Inferior parietal cortex (tissue), 1 donor: ENCODE data around the gene UAP1L1.
A peak's percentile ranks its signal among the peaks of the same experiment; 100 is the strongest.

ENCODE experiments used
- DNase-seq: peaks from one replicate; pipeline ENCODE4 v3.0.0-alpha.2; 2016; ENCODE audit errors: extremely low spot score

Gene UAP1L1

GRCh38 chr9:137076636-137077009, 694 bp upstream of the UAP1L1 start:
- no peak for DNase-seq

DNA sequence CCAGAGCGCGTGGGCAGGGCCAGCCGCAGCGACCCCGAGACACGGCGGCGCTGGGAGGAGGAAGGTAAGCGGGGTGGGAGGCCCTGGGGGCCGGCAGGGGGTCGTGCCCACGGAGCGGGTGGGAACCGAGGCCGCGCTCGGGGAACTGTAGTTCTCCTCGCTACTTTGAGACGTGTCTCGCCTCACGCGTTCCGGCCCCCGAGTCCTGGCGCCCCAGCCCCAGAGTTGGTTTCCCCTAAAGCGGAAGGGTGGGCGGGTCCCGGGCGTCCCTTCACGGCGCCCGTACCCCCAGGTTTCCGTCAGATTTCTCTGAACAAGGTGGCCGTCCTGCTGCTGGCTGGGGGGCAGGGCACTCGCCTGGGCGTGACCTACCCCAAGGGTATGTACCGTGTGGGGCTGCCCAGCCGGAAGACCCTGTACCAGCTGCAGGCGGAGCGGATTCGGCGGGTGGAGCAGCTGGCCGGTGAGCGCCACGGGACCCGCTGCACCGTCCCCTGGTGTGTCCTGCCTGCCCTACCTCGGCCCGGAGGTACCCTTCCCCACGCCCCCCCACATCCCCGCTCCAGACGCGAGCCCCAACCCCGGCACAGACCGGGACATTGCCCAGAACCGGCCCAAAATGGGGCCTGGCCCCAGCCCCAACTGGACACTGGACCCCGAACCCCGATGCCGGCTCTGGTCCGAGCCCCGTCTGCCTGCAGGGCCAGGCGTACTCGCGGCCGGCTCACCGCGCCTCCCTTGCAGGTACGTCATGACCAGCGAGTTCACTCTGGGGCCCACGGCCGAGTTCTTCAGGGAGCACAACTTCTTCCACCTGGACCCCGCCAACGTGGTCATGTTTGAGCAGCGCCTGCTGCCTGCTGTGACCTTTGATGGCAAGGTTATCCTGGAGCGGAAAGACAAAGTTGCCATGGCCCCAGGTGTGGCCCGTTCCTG, 709 bp downstream of the UAP1L1 start:
- no peak for DNase-seq

DNA sequence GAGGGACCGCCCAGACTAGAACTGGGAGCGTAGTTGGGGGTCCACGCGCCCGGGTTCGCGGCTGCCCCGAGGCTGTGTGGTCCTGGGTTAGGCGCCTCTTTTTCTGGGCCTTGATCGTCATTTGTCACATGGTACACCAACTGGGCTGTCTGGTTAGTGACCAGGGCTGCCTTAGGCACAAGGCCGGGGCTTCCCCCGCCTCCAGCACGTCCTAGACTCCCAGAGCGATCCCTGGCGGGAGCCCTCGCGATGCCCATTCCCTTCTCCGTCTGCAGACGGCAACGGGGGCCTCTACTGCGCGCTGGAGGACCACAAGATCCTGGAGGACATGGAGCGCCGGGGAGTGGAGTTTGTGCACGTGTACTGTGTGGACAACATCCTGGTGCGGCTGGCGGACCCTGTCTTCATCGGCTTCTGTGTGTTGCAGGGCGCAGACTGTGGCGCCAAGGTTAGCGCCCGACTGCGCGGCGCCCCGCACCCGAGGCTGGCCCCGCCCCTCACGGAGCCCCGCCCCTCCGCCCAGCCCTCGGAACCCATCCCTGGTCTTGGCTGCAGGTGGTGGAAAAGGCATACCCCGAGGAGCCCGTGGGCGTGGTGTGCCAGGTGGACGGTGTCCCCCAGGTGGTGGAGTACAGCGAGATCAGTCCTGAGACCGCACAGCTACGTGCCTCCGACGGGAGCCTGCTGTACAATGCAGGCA, 1.5 kb downstream of the UAP1L1 start:
- DNase-seq: no peak

DNA sequence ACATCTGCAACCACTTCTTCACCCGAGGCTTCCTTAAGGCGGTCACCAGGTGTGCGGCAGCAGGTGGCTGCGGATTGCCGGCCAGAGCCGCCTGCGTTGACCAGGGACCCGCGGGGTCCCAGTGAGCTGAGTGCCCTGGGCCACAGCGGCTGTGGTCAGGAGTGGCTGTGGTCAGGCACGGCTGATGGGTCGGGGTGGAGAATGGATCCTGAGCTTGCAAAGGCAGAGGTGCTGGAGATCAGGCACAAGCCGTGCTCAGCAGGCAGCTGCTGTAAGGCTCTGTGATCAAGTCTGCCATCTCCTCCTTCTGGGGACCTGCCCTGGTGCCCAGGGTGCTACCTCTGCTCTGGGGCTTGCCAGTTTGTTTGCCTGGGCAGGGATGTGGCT, 2.1 kb downstream of the UAP1L1 start:
- DNase-seq: no peak

DNA sequence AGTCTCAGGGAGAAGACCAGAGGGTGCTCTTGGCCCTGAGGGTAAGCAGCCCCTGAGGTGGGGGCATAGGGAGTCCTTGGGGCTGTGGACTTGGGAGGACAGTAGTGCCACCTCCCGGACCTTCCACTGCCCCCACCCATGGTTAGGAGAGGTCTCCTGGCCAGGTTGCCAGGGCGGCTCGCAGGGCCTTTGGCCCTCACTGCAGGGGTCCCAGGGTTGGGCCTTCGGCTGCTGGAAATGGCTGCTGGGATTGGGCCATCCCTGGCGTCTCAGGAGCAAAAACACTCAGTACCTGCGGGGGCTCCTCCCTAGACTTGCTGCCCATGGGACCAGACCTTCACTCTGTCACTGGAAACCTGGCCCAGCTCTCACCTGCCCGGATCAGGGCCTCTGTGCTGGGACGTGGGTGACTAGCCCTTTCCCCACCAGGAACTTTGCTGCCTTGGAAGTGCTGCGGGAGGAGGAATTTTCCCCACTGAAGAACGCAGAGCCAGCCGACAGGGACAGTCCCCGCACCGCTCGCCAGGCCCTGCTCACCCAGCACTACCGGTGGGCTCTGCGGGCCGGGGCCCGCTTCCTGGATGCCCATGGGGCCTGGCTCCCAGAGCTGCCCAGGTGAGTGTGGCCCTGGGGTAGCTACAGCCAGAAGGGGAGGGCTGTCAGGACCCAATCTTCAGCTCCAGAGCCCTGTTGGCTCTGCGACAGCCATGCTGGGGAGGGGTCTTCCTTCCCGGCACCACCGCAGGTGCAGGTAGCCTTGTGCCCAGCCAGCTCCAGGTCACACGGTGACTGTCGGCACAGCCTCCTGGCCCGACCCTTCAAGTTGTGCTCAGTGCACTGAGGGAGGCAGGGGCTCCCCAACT, 3.2 kb downstream of the UAP1L1 start:
- DNase-seq: no peak

DNA sequence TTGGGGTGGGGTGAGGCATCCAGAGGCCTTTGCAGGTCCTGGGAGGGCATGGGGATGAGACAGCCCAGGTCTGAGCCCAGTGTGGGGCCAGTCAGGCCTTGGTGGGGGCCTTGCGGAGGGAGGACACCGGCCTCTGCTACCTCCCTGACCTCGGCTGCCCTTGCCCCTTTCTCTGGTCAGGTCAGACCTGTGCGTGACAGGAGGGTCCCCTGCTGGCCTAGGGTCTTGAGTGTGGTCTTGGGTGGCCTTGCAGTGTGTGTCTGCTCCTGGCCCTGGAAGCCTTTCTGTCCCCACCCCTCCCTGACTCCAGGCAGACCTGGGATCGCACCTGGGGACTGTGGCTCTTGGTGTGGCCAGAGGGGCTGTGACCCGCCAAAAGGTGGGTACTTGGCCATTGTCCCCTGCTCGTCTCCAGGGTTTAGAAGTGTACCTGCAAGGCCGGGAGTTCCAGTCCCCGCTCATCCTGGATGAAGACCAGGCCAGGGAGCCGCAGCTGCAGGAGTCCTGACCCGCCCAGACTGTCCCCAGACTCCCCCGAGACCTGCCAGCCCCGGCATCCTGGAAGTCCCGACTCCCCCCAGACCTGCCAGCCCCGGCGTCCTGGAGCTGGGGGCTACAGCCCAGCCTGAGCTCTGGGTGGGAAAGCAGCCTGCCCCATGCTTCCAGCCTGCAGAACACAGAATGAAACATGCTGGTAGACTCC, 5.1 kb downstream of the UAP1L1 start:
- no peak for DNase-seq

DNA sequence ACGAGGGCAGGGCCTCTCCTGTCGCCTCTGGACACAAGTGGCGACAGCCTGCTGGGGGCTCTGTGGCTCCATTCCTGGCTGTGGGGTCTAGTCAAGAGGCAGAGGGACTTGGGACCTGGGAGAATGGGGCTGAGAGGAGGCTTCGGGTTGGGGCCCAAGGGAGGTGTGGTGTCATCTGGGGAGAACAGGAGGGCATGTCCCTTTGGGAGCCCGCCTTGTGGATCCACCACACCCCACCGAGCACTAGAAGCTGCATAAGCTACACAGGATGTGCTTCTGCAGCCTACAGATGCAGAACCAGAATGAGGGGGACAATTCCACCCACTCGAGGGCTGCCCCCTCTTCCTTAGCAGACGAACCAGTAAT, 5.6 kb downstream of the UAP1L1 start:
- DNase-seq: no peak

GRCh38 chr9:137083394-137084004, 6.2 kb downstream of the UAP1L1 start:
- no peak for DNase-seq

GRCh38 chr9:137084526-137084925, 7.2 kb downstream of the UAP1L1 start:
- DNase-seq: no peak

GRCh38 chr9:137085920-137086530, 8.7 kb downstream of the UAP1L1 start:
- no peak for DNase-seq

DNA sequence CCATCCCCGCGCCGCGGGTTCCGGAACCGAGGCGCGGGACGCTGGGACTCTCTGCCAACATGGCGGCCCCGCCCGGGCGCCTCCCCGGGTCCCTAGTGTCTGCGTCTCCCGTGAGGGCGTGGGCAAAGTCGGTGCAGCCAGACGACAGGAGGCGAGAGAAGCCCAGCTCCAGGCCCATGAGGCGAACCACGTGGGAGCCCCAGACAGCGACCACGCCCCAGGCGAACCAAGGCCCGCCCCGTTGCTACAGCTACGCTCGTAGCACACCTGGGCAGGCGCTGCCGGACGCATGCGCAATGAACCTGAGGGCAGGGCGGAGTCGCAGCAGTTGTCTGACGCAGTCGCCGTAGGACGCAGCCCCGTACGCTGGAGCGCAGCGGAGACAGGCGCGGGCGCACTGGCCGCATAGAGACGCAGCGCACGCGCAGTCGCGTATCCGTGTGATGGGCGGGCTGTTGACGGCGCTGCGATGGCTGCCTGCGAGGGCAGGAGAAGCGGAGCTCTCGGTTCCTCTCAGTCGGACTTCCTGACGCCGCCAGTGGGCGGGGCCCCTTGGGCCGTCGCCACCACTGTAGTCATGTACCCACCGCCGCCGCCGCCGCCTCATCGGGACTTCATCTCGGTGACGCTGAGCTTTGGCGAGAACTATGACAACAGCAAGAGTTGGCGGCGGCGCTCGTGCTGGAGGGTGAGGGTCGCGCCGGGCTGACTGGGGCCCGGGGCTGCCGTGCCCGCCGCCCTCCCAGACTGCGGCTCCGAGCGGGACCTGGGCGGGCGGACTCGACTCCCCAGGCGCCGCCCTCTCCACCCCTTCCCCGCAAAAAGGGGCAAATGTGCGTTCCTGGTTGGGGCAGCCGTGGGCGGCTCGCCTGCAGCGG, 9.5 kb downstream of the UAP1L1 start, which contains the start of gene MAN1B1:
MAN1B1 (plus strand) TSS at position 455 of the 878 bp plus-strand sequence; CDS start at position 470, 15 bp downstream.
- DNase-seq: peak; percentile 97

DNA sequence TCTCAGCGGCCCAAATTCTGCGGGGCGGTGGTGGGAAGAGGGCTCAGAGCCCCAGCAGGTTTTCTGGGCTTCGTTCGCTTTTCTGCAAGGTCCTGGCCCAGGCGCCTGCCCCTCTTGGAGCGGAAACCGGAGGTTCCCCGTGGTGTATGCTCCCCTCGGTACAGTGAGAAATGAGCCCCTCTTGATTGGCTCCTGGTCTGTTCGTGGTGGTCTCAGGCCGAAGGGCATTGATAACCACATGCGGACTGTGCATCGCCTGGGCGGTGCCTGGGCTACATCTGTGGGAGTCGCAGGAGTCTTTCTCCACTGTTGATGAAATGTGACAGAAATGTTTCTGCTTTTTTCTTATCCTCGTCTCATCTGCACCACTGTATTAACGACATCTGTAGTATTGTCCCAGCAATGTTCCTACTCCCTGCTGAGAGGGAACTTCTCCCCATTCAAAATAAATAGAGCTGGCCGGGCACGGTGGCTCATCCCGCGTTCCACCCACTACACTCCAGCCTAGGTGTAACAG, 10.2 kb downstream of the UAP1L1 start:
- no peak for DNase-seq

DNA sequence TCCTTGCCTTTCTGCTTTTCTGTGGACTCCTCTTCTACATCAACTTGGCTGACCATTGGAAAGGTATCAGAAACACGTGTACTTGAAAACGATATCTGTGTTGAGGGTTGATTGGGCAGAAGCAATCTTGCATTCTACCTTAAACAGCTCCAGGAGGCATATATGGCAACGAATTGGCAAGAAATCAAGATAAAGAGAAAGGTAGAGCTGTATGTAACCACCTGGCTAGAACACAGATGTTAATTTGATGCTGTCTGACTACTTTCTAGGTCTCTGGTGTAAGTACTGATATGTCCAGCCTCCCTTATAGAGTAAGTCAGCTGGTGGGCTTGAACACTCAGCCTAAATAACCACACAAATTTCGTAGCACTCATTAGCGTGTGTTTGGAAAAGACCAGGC, 10.8 kb downstream of the UAP1L1 start:
- DNase-seq: no peak

DNA sequence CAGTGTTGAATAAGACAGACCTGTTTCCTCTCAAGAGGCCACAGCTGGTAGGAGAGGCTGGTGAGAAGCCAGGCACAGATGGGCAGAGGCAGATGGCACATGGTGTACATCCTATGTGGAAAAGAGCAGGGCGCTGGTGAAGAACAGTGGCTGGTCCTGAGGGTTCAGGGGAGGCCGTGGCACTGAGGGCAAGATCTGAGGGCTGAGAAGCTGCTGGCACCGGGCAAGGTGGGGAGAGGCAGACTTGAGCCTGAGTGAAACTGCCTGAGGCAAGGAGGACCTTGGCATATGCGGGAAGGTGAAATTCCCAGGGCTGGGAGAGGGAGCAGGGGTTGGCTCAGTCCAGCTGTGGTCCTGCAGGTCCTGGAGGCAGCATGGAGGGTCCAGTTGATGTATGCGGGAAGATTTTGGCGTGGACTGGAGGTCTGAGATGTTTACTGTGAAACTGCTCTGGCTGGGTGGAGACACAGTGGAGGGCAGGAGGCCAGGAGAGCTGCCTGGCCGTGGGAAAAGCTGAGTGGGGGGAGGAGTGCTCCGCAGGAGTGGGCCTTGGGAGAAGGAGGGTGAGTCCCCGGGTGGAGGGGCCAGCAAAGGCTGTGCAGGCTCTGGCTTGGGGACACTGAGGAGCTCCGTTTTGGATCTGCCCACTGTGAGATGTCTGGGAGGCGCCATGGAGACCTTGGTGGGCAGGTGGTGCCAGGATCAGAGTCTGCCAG, 12.1 kb downstream of the UAP1L1 start:
- no peak for DNase-seq

GRCh38 chr9:137095664-137096517, 18.6 kb downstream of the UAP1L1 start:
- DNase-seq: no peak

DNA sequence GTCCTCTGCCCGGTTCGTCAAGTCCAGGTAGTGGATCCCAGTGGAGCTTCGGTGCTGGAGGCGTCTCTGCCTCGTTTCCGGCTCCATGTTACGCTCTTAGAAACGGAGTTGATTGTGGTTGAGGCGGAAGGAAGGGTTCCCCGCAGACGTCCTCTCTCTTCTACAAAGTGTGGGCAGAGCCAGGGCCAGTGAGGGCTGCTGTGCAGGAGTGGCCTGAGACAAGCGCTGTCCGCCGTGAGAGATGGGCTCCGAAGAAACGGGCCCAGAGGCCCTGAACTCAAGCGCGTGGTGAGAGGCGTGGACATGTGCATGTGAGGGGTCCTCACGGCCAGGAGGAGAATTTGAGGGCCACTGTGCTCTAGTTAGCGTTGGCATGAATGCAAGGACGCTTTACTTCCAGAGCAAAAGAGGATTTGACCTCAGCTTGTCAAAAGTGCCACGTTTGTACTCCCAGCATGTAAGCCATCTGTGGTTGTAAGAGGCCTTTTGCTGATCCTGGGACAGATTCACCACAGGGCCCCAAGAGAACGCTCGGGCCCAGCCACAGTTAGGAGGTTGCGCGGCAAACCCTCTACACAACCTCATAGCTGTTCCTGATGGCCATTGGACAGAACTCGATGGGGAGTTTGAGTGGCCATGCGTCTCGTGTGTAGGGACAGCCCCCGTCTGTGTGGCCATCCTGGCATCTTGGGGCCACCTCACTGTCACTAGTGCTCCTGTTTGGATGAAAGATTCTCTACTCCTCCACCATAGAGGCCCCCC, 19.6 kb downstream of the UAP1L1 start:
- no peak for DNase-seq
